AG04449 (cell line): ENCODE measurements around the gene KCNMA1.

Experiments used
- CTCF ChIA-PET: fragments of 350-600 bp; formaldehyde crosslinking; extraction: SDS; loops from one replicate; lab custom pipeline; 2021; ENCODE audit warnings: antibody characterized with exemption; lab: Yijun Ruan, JAX
- POLR2A ChIA-PET: fragments of 400-600, 350-600 bp; formaldehyde crosslinking; extraction: SDS; loops from one replicate; lab custom pipeline; 2020; ENCODE audit warnings: antibody characterized with exemption, inconsistent platforms; lab: Yijun Ruan, JAX
- DNase-seq: peaks from one replicate; pipeline ENCODE4 v3.0.0-alpha.2; 2010; ENCODE audit warnings: low read depth, low spot score
- H3K4me3 ChIP-seq: 2 replicates; pipeline ENCODE4 v1.5.1; 2011; ENCODE audit warnings: low read depth, mild to moderate bottlenecking, control low read depth, low read length
- CTCF ChIP-seq: IDR thresholded peaks from one replicate; pipeline ENCODE4 v1.5.1; 2011; ENCODE audit warnings: mild to moderate bottlenecking, moderate library complexity, low read length, control low read depth, inconsistent platforms; ENCODE audit not compliant: insufficient read depth; ENCODE audit errors: missing control alignments

Gene KCNMA1

GRCh38 chr10:76973091-76974016, 664.3 kb downstream of the KCNMA1 start:
- H3K4me3 ChIP-seq, result no peak overlapping the region
- TF ChIP-seq CTCF, result no peak
- ChIA-PET POLR2A (no interaction called here), CTCF (interaction anchor here (1.2 to 7.2 kb wide), 2 partner anchors 12 to 16 kb away, joined by 5 to 74 read pairs; no protein-coding TSS in a partner anchor)
- peak; percentile 47 for DNase-seq

GRCh38 chr10:76972541-76972940, 665.1 kb downstream of the KCNMA1 start:
- H3K4me3 ChIP-seq, result no peak overlapping the region
- ChIA-PET POLR2A (no interaction called here), CTCF (interaction anchor here (1.2 to 7.2 kb wide), 2 partner anchors 13 to 16 kb away, joined by 5 to 74 read pairs; no protein-coding TSS in a partner anchor)
- no peak for DNase-seq
- TF ChIP-seq CTCF, result no peak

GRCh38 chr10:76971547-76972170, 665.9 kb downstream of the KCNMA1 start:
- no peak for TF ChIP-seq CTCF
- CTCF ChIA-PET, result interaction anchor here (0.8 to 7.2 kb wide), 3 partner anchors 11 to 17 kb away, joined by 3 to 74 read pairs (median 5); no protein-coding TSS in a partner anchor
- POLR2A ChIA-PET, result no interaction called here
- DNase-seq, result no peak
- H3K4me3 ChIP-seq, result no peak overlapping the region

GRCh38 chr10:76970711-76971519, 666.7 kb downstream of the KCNMA1 start:
- no peak overlapping the region for H3K4me3 ChIP-seq
- no peak for TF ChIP-seq CTCF
- CTCF ChIA-PET, result interaction anchor here (0.8 to 7.2 kb wide), 3 partner anchors 10 to 34 kb away, joined by 3 to 74 read pairs (median 3); no protein-coding TSS in a partner anchor
- POLR2A ChIA-PET, result no interaction called here
- DNase-seq, result no peak

- POLR2A ChIA-PET, result no interaction called here
- no peak for TF ChIP-seq CTCF
- CTCF ChIA-PET, result no interaction called here
- no peak for DNase-seq
- no peak overlapping the region for H3K4me3 ChIP-seq
These were observed 668.2 kb downstream of the KCNMA1 start for GRCh38 chr10:76969366-76969948.
